RWPE1 (cell line): ENCODE data around the gene EGFR.

ENCODE experiments used
- CTCF ChIA-PET: fragments of 350-600 bp; sonication (Branson Sonifier 250); formaldehyde crosslinking; extraction: SDS; loops from one replicate; lab custom pipeline; 2021; lab: Yijun Ruan, JAX
- POLR2A ChIA-PET: fragments of 400-600 bp; formaldehyde crosslinking; extraction: SDS; loops from one replicate; lab custom pipeline; 2020; ENCODE audit warnings: antibody characterized with exemption; ENCODE audit not compliant: low non-redundant PET; lab: Yijun Ruan, JAX
- DNase-seq: peaks from one replicate; pipeline ENCODE4 v3.0.0; 2012; ENCODE audit warnings: low spot score
- H3K27ac ChIP-seq: fragments of 450-650 bp; 2 replicates; pipeline ENCODE4 v1.5.1; 2017
- CTCF ChIP-seq: fragments of 450-650 bp; conservative IDR thresholded peaks from 2 replicates; pipeline ENCODE4 v1.5.1; 2017; ENCODE audit warnings: low read depth, mild to moderate bottlenecking

The EGFR gene

GRCh38 chr7:55088620-55089019 lies 69.8 kb downstream of the EGFR start:
- ChIA-PET CTCF (no interaction called here), POLR2A (no interaction called here)
- no peak for TF ChIP-seq CTCF
- DNase-seq, result no peak
- H3K27ac ChIP-seq, result no peak overlapping the region

- ChIA-PET CTCF (interaction anchor here (0.6 kb wide), 1 partner anchor 319 kb away, joined by 3 read pairs; no protein-coding TSS in a partner anchor), POLR2A (no interaction called here)
- peak overlapping the region; percentile 39; the same call in 1 of the 2 replicates for H3K27ac ChIP-seq
- DNase-seq, result no peak
- no peak for TF ChIP-seq CTCF
Measured at GRCh38 chr7:55092186-55092974, 73.6 kb downstream of the EGFR start.

GRCh38 chr7:55092975-55093373 lies 74.2 kb downstream of the EGFR start:
- no peak for DNase-seq
- peak overlapping the region; percentile 59; the same call in 1 of the 2 replicates for H3K27ac ChIP-seq
- CTCF ChIA-PET, result no interaction called here
- TF ChIP-seq CTCF, result no peak
- POLR2A ChIA-PET, result no interaction called here

- H3K27ac ChIP-seq, result peak overlapping the region; percentile 59
- ChIA-PET POLR2A (interaction anchor here (0.5 to 0.6 kb wide), 2 partner anchors 8 to 36 kb away, joined by 3 to 5 read pairs; no protein-coding TSS in a partner anchor), CTCF (interaction anchor here (0.7 kb wide), 1 partner anchor 722 kb away, joined by 4 read pairs; no protein-coding TSS in a partner anchor)
- DNase-seq, result no peak
- TF ChIP-seq CTCF, result no peak
Measured at GRCh38 chr7:55093674-55094073, 74.9 kb downstream of the EGFR start.

GRCh38 chr7:55094092-55094690 lies 75.4 kb downstream of the EGFR start:
- no peak for TF ChIP-seq CTCF
- CTCF ChIA-PET, result interaction anchor here (0.6 to 0.7 kb wide), 2 partner anchors 722 to 1062 kb away, joined by 3 to 4 read pairs; no protein-coding TSS in a partner anchor
- H3K27ac ChIP-seq, result peak overlapping the region; percentile 59
- DNase-seq, result no peak
- POLR2A ChIA-PET, result interaction anchor here (0.5 to 0.6 kb wide), 2 partner anchors 8 to 36 kb away, joined by 3 to 5 read pairs; no protein-coding TSS in a partner anchor

- TF ChIP-seq CTCF, result no peak
- H3K27ac ChIP-seq, result no peak overlapping the region
- ChIA-PET CTCF (interaction anchor here (0.5 kb wide), 1 partner anchor 43 kb away, joined by 3 read pairs; no protein-coding TSS in a partner anchor), POLR2A (no interaction called here)
- DNase-seq, result no peak
Measured at GRCh38 chr7:55095672-55096071, 76.9 kb downstream of the EGFR start.
